ENCODE data around the gene CDC7. TPM values are rescaled to one million over a fixed set of nuclear protein-coding genes. Genes with fewer than 3 reads are reported as not detected.
A peak's percentile ranks its signal among the peaks of the same experiment; 100 is the strongest.

CDC7 gene
- total RNA-seq, 1 donor from 2014 or later, result 4.3 TPM

GRCh38 chr1:91499346-91499745, 1.3 kb upstream of the CDC7 start:
- Mint-ChIP-seq H3K27me3 (ENCODE audit: unreplicated experiment) (peaks cover 7% of the 10 kb centered on the region), H3K4me1 (ENCODE audit: unreplicated experiment) (peaks cover 15% of the 10 kb centered on the region), H3K4me3 (ENCODE audit: unreplicated experiment) (no peak overlapping the region), H3K27ac (ENCODE audit: unreplicated experiment) (no peak overlapping the region), H3K36me3 (ENCODE audit: unreplicated experiment) (no peaks in the 10 kb centered on the region), H3K9me3 (ENCODE audit: unreplicated experiment) (no peaks in the 10 kb centered on the region)
- DNase-seq (ENCODE audit: extremely low spot score, unreplicated experiment), result no peak
- TF ChIP-seq, protein P1, sequence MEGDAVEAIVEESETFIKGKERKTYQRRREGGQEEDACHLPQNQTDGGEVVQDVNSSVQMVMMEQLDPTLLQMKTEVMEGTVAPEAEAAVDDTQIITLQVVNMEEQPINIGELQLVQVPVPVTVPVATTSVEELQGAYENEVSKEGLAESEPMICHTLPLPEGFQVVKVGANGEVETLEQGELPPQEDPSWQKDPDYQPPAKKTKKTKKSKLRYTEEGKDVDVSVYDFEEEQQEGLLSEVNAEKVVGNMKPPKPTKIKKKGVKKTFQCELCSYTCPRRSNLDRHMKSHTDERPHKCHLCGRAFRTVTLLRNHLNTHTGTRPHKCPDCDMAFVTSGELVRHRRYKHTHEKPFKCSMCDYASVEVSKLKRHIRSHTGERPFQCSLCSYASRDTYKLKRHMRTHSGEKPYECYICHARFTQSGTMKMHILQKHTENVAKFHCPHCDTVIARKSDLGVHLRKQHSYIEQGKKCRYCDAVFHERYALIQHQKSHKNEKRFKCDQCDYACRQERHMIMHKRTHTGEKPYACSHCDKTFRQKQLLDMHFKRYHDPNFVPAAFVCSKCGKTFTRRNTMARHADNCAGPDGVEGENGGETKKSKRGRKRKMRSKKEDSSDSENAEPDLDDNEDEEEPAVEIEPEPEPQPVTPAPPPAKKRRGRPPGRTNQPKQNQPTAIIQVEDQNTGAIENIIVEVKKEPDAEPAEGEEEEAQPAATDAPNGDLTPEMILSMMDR (IDR thresholded peaks at IDR 0.05), result no peak

DNA sequence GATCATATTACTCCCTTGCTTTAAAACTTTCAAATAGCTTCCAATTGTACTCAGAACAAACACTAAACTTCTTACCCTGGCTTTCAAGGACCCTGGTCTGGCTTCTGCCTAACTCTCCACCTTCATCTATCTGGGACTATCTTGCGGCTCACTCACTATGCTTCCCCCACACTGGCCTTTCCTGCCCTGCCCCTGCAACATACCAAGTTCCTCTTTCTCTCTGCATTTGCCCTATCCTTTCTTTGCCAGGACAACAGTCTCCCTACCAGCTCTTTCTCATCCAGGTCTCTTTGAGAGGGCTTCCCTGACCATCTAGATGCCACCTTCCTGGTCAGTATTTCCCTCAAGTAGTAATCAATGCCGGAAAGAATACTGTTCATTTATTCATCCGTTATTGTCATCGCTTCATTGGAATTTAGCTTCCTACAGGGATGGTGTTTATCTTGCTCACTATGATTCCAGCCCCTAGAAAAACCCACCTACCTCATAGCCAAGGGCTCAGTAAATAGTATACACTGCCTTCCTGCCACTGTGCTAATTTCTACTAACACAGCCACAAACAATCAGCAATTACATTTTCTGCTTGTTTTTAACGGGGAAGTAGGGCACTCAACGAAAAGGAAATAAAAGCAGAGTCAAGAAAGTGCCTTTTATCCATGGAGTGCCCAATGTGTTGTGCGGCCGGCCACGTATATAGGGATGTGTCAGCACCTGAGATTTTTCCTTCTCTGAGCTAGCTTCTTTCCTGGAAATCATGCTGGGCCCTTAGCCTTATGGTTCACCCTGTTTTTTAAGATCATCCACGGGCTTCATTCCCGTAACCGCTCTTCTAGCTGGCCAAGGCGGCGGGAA, 521 bp upstream of the CDC7 start:
- H3K4me3 Mint-ChIP-seq (ENCODE audit: unreplicated experiment), result no peak overlapping the region
- H3K27me3 Mint-ChIP-seq (ENCODE audit: unreplicated experiment), result peaks cover 4% of the 10 kb centered on the region
- TF ChIP-seq, protein P1 (IDR thresholded peaks at IDR 0.05), result no peak
- H3K27ac Mint-ChIP-seq (ENCODE audit: unreplicated experiment), result no peak overlapping the region
- DNase-seq (ENCODE audit: extremely low spot score, unreplicated experiment), result no peak
- peaks cover 15% of the 10 kb centered on the region for H3K4me1 Mint-ChIP-seq (ENCODE audit: unreplicated experiment)
- no peaks in the 10 kb centered on the region for H3K36me3 Mint-ChIP-seq (ENCODE audit: unreplicated experiment)
- no peaks in the 10 kb centered on the region for H3K9me3 Mint-ChIP-seq (ENCODE audit: unreplicated experiment)

DNA sequence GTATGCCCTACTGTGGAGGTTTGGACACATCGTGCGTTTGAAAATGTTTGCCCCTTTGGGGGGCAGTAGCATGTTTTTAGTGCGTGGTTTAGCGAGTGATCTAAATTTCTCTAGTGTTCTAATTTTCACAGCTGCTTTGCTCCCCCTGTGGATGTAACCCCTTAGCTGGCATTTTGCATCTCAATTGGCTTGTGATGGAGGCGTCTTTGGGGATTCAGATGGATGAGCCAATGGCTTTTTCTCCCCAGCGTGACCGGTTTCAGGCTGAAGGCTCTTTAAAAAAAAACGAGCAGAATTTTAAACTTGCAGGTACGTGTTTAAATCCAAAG, 836 bp downstream of the CDC7 start:
- H3K36me3 Mint-ChIP-seq (ENCODE audit: unreplicated experiment), result no peaks in the 10 kb centered on the region
- H3K27me3 Mint-ChIP-seq (ENCODE audit: unreplicated experiment), result no peaks in the 10 kb centered on the region
- DNase-seq (ENCODE audit: extremely low spot score, unreplicated experiment), result no peak
- H3K4me3 Mint-ChIP-seq (ENCODE audit: unreplicated experiment), result no peak overlapping the region
- TF ChIP-seq, protein P1 (IDR thresholded peaks at IDR 0.05), result peak; percentile 26
- no peak overlapping the region for H3K27ac Mint-ChIP-seq (ENCODE audit: unreplicated experiment)
- H3K4me1 Mint-ChIP-seq (ENCODE audit: unreplicated experiment), result peaks cover 19% of the 10 kb centered on the region
- no peaks in the 10 kb centered on the region for H3K9me3 Mint-ChIP-seq (ENCODE audit: unreplicated experiment)

DNA sequence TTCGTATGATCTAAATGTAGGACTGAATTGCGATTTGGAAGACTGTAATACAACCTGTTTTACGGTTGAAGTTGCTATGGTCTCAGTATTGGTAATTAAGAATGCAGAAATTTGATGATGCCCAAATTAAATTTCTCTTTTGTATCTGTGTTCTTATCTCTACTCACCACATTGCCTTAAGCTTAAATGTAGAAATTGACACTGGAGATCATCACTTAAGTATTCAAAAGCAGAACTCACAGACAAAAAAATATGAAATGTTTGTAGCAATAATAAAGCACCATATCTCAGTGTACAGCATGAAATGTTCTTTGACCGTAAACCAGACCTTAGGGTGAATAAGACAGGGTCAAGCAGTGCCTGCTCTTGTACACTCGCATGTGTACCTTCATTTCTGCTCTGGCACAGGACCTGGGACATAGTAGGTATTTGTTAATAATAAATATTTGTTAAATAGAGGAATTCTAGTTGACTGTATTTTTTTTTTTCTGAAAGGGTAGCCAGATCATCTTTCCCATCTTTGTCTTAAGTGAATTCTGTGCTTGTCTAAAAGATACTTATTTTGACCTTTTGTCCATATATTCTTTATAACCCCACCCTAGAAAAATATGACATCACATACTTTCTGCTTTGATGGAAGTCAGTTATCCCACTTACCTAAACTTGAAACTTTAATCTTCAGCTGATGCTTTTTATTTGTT, 1.5 kb downstream of the CDC7 start:
- H3K4me1 Mint-ChIP-seq (ENCODE audit: unreplicated experiment), result peaks cover 19% of the 10 kb centered on the region
- DNase-seq (ENCODE audit: extremely low spot score, unreplicated experiment), result no peak
- no peaks in the 10 kb centered on the region for H3K9me3 Mint-ChIP-seq (ENCODE audit: unreplicated experiment)
- no peak overlapping the region for H3K27ac Mint-ChIP-seq (ENCODE audit: unreplicated experiment)
- peak overlapping the region; percentile 56 for H3K4me3 Mint-ChIP-seq (ENCODE audit: unreplicated experiment)
- TF ChIP-seq, protein P1 (IDR thresholded peaks at IDR 0.05), result no peak
- H3K36me3 Mint-ChIP-seq (ENCODE audit: unreplicated experiment), result no peaks in the 10 kb centered on the region
- H3K27me3 Mint-ChIP-seq (ENCODE audit: unreplicated experiment), result no peaks in the 10 kb centered on the region

DNA sequence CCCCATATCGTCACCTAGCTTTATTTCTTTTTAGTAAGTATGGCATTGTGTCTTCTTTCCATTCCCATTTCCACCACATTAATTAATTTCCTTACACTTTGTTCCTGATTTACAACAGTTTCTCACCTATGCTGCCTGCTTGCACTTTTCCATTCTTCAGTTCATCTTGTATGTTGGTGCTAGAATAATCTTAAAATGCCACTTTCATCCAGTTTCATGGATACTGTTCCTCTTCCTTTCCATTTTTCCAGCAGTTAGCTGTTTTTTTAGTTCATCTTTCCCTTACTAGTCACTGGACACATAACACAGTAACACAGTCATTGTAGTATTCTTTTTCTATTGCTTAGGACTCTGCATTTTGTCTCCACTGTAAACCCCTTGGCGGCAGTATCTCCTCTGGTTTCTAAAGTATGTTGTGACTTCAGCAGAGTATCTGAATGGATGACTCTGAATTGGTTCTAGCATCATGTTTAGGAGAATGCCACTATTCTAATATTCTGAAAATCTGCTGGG, 2.1 kb downstream of the CDC7 start:
- no peak for DNase-seq (ENCODE audit: extremely low spot score, unreplicated experiment)
- peak overlapping the region; percentile 56 for H3K4me3 Mint-ChIP-seq (ENCODE audit: unreplicated experiment)
- peaks cover 19% of the 10 kb centered on the region for H3K4me1 Mint-ChIP-seq (ENCODE audit: unreplicated experiment)
- no peaks in the 10 kb centered on the region for H3K9me3 Mint-ChIP-seq (ENCODE audit: unreplicated experiment)
- TF ChIP-seq, protein P1 (IDR thresholded peaks at IDR 0.05), result peak; percentile 21
- no peaks in the 10 kb centered on the region for H3K36me3 Mint-ChIP-seq (ENCODE audit: unreplicated experiment)
- no peak overlapping the region for H3K27ac Mint-ChIP-seq (ENCODE audit: unreplicated experiment)
- no peaks in the 10 kb centered on the region for H3K27me3 Mint-ChIP-seq (ENCODE audit: unreplicated experiment)
